Measurements from ENCODE around the gene IKBKG.
"Not testable (repeated sequence)": the region's sequence is repeated elsewhere in the genome, so short reads cannot be mapped to it uniquely, and the experiment has no call there.

The IKBKG gene, protein sequence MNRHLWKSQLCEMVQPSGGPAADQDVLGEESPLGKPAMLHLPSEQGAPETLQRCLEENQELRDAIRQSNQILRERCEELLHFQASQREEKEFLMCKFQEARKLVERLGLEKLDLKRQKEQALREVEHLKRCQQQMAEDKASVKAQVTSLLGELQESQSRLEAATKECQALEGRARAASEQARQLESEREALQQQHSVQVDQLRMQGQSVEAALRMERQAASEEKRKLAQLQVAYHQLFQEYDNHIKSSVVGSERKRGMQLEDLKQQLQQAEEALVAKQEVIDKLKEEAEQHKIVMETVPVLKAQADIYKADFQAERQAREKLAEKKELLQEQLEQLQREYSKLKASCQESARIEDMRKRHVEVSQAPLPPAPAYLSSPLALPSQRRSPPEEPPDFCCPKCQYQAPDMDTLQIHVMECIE

DNA sequence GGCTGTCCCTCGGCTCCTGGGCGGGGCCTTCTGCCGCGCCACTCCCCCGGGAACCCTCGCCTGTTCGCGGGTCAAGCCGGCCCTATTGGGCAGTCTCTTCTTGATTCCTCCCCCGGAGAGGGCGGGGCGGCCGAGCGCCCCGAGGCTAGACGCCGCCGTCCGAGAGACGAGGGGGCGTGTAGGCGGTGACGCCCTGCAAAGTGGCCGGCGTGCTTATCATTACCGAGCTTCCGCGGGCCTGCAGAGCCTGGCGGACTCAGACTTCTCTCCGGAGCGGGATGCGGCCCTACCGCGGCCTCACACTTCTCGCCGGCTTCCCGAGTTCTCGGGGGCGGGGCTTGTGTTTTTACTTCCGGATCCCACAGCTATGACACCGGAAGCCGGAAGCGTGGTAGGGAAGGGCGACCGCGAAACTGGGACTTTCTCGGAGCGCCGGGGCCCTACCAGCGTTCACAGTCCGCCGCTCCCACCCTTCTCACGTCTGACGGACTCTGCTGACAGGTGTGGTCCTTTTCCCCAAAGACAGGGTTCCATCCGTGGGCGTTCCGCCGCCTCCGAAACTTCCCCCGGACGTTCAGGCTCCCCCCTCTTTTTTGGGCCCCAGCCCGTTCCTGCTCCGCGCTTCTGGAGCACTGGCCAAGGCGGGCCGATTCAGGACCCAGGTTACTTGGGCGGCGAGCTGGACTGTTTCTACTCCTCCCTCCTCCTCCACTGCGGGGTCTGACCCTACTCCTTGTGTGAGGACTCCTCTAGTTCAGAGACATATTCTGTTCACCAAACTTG is at the start of gene IKBKG:
Gene IKBKG, plus strand, starts transcription at position 376 of the 783 bp plus-strand sequence. CDS start 4,383 bp downstream, outside the sequence.
- peak; percentile 60 to 80 (median 70) for DNase-seq (ENCODE audit: low read depth in 4 of 4, low spot score in 1 of 4)

DNA sequence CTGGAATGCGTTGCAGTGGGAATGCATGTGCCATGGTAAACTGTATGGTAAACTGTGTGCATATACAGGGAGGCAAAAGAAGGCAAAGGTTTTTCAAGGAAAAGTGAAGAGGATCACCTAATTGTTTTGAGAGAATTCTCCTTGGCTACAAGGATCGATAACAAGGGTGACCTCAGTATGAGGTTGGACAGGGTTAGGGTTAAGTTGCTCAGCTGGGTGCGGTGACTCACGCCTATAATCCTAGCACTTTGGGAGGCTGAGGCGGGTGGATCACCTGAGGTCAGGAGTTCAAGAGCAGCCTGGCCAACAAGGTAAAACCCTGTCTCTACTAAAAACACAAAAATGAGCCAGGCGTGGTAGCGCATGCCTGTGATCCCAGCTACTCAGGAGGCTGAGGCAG is 46.0 kb upstream of the IKBKG start:
- not testable (repeated sequence) for DNase-seq (ENCODE audit: low read depth in 4 of 4, low spot score in 1 of 4)

DNA sequence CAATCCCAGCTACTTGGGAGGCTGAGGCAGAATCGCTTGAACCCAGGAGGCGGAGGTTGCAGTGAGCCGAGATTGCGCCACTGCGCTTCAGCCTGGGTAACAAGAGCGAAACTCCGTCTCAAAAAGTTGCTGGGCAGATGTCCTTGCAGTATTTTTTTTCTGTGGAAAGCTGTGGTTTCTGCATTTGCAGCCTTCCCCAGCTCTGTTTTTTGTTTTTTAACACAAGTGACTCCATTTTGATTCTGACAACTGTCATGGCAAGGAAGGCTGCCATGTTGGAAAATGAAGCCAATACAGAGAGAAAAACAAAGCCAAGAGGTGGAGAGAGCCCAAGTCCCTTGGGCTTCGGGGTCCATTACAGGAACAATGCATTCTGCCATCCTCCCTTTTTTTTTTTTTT is 45.3 kb upstream of the IKBKG start:
- DNase-seq (ENCODE audit: low read depth in 4 of 4, low spot score in 1 of 4): no peak

DNA sequence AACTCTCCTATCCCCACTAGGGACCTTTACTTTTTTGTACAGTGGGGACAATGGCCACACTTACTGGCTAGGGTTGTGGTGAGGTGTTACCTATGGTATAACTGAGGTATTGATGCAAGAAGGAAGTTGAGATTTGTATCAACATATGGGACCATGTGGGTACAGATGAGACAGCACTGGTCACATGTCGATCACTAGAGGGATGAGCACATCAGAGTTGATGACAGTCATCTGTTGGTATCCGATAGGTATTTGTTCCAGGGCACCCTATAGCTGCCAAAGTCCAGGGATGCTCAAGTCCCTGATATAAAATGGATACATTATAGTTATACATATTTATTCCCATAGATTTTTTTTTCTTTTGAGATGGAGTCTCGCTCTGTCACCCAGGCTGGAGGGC is 44.4 kb upstream of the IKBKG start:
- DNase-seq (ENCODE audit: low read depth in 4 of 4, low spot score in 1 of 4): no peak

DNA sequence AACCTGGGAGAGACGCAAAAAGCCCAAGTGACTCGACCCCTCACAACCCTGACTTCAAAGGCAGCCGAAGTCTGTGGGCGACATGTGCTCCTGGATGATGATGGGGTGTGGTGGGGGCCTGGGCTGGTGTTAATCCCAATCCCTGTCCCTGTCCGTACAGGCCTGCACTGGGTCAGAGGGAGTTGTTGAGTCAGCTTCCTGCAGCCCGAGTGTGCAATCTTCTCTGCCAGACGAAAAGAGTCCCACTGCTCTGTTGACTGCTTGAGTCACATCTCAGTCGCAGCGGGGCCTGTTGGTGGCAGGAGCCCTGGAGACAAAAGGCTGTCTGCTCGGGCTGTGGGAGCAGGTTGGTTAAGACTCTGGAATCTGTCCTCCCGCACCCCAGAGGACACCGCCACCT is 41.7 kb upstream of the IKBKG start:
- no peak for DNase-seq (ENCODE audit: low read depth in 4 of 4, low spot score in 1 of 4)

DNA sequence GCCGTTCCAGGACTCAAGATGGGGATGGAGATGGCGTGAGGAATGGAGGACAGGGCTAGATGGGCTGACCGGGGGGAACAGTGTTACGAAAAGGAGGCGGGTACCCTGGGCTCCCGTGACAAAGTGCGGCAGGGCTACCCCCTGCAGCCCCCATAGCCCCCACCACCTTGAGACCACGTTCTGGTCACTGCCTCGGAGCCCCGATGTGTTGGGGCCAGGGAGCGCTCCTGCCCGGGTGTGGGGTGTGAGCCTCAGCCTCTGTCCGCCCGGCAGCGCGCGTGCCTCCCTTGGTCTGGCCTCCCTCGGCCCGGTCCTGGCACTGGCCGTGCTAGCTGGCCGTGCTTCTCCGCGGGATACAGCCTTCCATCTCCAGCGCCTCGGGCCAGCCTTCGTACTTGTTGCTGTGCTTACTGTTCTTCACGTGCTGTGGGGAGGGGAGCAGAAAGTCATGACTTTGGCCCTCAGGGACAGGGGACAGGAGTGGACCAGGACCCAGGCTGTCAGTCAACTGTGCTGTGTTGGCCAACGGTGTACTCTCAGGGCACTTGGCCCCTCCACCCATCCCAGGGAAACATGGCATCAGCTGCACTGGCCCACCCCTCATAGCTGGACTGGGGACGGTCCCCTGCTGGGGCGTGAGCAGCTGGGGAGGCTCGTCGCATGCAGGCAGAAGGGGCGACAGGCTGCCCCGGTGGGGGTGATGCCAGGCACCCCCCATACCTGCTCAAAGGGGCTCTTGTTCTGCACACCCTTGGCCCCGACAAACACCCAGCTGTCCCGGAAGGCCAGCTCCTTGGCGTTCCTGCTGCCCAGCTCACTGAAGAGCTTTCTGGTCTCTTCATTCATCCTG is 40.7 kb upstream of the IKBKG start:
- DNase-seq (ENCODE audit: low read depth in 4 of 4, low spot score in 1 of 4): no peak

DNA sequence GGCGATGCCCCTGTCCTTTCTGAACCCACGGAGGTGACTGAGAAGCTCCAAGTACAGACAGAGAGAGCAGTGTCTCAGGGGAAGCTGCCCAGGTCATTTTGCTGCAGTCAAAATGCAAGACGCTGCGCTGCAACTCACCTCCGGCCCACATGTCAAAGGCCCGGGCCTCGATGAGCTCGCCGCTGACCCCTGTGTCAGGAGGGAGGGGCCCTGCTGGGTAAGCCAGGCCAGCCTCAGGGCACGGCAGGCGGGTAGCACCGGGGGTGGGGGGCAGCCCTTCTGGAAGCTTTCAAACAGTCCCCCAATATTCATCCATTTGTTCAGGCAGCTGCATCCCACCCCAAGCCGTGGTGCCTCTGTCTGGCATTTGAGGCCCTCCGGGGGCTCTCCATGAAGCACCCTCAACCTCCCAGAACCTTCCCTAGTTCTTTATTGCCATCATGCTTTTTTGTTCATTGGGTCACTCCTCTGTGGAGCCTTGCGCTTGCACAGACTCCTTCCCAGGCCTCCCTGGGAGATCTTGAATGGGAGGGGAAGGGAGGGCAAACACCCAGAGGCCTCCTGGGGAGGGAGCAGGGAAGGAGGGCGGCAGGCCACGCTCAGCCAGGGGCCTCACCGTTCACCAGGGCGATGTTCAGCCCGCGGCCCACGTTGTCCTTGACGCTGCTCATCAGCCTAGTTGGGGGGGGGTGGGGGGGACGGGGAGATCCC is 39.6 kb upstream of the IKBKG start:
- DNase-seq (ENCODE audit: low read depth in 4 of 4, low spot score in 1 of 4): no peak

DNA sequence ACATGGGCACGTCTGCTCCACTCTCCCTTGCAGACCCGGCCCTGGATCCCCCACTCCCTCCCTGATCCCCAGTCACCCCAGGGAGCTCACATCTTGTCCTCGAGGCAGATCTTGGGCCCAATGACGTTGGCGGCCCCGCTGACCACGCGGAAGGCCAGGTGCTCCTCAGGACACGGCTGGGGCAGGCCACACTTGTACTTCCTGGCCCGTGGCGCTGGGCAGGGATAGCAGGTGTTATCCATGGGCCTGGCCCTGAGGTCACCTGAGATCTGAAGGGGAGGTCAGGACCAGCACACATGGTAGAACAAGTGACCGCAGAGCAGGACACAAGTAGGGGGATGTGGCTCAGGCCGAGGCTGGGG is 39.1 kb upstream of the IKBKG start:
- DNase-seq (ENCODE audit: low read depth in 4 of 4, low spot score in 1 of 4): no peak

DNA sequence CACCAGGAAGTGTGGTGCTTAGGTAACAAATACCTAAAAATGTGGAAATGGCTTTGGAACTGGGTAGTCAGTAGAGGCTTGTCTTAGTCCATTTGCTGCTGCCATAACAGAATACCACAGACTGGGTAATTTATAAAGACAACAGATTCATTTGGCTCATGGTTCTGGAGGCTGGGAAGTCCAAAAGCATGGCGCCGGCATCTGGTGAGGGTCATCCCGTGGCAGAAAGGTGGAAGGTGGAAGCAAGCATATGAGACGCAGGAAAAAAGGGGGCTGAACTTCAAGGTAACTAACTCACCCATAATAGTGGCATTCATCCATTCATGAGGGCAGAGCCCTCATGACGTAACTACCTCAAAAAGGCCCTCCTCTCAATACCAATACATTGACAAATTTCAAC is 38.0 kb upstream of the IKBKG start:
- no peak for DNase-seq (ENCODE audit: low read depth in 4 of 4, low spot score in 1 of 4)

DNA sequence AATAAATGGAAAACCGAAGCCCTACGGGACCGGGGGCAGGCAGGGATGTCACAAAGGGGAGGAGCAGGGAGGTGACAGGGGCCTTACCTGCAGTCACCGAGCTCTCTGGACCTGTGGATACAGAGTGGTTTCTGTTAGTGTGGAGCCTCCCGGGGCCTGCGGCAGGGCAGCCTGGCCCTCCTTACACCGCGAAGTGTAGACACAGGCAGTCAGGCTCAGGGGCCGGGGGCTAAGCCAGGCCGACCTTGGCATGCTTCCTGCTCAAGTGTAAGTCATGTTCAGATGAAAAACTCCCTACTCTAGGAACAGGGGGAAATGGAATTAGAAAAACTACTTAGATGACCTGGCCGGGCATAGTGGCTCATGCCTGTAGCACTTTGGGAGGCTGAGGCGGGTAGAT is 35.7 kb upstream of the IKBKG start:
- no peak for DNase-seq (ENCODE audit: low read depth in 4 of 4, low spot score in 1 of 4)

DNA sequence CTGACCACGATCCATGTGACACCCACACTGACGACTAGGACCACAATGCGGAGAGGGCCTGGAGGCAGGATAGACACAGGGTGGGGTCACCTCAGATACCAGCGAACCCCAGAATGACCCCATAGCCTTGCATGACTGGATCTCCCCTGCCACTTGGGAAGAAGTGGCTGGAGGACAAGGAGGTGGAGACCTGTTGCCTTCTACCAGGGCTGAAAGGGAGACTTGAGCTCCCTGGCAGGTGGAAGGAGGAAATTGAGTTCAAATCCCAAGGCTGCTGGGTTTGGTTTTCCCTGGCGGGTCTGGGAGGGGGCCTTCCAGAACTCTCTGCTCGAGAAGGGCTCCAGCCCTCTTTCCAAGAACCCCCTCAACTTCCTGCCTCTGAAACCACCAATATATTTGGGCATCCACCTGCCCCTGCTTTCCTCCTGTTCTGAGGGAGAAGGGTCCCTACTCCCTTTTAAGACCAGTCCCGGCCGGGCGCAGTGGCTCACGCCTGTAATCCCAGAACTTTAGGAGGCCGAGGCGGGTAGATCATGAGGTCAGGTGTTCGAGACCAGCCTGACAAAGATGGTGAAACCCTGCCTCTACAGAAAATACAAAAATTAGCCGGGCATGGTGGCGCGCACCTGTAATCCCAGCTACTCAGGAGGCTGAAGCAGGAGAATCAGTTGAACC is 34.4 kb upstream of the IKBKG start:
- no peak for DNase-seq (ENCODE audit: low read depth in 4 of 4, low spot score in 1 of 4)

DNA sequence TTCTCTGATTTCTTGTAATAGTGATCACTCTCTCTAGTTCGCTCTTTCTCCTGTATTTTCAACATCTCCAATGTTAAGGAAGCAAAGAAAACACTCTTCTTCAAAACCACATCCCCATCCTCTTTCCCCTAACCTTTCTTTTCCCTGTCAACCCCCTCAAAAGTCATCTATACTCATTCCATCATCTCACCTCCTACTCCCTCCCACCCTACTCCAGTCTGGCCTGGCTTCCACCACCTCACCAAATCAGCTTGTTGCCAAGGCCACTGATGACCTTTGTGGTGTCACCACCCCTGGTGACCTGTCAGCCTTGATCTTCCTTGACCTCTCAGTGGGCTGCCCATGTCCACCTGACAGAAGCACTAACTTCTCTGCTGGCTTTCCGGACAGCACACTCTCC is 33.7 kb upstream of the IKBKG start:
- no peak for DNase-seq (ENCODE audit: low read depth in 4 of 4, low spot score in 1 of 4)

DNA sequence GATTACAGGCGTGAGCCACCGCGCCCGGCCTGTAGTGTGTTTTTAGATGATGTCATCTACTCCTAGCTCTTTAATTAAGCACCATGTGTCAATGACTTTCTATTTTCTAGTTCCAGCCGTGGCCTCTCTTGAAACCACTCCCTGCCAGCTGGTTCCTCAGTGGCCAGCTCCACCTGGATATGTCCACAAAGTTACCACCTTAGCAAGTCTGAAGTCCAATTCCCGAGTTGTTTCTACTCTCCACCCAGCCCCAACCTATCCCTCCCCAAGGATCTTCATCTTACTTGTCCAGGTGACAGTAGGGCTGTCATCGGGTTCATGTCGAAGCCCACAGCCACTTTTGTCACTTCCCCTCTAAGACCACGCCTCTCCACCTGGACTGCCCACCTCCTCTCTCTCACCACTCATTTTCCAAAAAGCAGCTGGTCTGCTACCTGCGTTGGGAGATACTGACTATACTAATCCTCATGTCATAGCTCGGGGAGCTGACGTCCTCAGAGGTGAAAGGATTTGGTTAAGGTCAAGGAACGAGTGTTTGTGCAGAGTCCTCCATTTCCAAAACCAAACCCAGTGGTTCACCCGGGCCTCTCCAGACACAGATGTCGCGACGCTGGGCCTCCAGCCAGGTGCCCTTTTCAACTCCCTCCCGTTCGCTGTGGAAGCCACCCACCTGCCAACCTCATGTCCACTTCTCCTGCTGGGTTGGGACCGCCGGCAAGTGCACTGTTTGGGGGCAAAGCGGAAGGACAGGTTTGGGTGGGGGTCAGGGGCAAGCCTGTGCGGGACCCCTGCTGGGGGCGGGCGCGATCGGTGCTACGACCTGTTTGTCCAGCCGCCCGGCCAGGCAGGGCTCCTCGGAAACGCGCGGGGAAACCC is 32.1 kb upstream of the IKBKG start:
- no peak for DNase-seq (ENCODE audit: low read depth in 4 of 4, low spot score in 1 of 4)

DNA sequence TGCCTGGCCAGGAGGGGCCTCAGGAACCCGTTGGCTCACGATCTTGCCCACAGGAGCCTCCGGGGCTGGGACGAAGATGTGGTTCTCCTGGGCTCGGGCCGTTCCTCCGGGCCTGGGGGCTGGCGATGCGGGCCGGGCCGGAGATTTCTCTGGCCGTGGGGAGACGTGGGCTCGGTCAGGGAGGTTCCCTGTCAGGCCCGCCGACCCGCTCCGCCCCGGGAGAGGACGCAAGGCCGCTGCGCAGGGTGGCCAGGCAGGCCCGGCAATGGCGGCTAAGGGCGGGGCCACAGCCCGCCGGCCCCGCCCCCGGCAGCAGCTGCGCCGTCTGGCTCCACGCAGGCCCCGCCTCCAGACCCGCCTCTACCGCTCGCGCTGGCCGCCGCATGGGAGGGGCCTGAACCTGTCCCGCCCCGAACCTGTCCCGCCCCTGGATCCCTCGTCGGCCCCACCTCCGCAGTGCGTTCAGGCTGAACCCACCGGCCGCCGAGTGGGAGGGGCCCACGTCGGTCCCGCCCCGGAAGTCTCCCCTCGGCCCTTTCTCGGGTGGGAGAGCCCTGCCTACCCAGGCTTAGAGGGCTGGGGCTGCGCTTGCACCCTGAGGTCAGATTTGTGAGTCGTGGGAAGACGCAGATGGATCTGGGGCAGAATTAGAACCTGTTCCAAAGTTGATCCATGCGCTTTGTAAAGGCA is 31.3 kb upstream of the IKBKG start, which contains the start of gene FAM3A:
Gene FAM3A, minus strand, starts transcription at position 267 of the 690 bp plus-strand sequence. CDS start 460 bp downstream, outside the sequence.
- DNase-seq (ENCODE audit: low read depth in 4 of 4, low spot score in 1 of 4): peak; percentile 79 to 87 (median 82)

DNA sequence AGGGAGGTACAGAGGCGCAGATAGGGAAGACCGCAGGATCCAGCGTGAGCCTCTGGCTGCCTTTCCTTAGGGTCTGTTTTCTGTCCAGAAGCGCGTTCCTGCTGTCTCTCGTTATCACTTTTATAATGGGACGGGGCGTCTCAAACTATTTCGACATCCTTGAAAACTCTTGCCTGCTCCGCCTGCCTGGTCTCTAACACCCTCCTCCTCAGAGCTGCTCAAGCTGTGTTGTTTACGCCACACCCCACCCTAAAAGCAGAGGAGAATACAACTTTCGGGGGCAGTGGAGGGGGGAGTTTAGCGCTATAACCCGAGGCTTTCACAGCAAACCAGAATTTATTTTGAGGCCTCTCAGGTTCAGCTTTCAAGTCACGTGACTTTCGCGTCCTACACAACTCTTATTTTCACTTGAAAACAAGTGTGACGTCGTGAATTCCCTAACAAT is 30.7 kb upstream of the IKBKG start:
- DNase-seq (ENCODE audit: low read depth in 4 of 4, low spot score in 1 of 4): no peak

DNA sequence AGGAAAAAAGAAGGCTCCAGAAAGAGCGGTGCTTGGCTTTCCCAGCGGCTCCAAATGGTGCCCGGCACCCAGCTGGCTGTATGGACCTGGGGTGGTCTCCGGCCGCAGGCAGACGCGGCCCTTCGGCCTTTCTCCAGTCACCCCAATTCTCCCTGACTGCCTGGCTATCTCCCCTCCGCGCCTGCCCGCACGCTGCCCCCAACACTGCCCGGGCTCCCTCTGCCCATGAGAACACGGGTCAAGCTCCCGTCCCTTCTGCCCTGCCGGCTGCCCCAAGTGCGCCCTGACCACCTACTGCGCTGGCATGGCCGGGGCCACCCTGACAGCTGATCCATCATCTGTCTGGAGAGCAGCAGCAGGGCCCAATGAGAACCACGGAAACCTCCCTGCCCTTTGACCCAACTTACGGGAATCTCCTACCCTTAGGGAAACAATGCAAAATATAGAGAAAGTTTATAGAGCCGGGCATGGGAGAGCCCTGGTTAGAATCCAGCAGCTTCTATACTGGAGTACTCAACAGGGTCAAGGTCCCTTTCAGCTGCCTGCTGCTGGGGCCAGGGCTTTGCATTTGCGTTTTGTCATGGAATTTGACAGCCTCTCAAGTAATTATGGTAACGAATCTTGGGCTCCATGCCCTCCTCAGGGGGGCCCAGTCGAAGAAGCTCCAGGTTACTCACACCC is 30.2 kb upstream of the IKBKG start:
- no peak for DNase-seq (ENCODE audit: low read depth in 4 of 4, low spot score in 1 of 4)

DNA sequence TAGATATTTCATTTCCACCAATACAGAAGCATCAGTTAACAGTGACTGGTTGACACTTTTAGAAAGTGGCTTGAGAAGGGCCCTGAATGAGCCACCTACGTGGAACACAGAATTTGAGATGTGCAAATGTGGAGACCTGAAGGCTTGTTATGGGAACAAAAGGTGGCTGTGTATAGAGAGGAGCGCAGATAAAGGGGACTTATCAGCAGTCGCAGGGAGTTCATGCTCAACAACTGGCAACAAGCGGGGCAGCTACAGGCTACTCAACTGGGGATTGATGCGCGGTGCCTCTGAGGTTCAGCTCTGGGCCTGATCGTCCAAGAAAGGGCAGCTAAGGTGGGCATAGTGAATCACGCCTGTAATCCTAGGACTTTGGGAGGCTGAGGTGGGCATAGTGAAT is 28.0 kb upstream of the IKBKG start:
- no peak for DNase-seq (ENCODE audit: low read depth in 4 of 4, low spot score in 1 of 4)

Measured in stimulated activated CD4-positive, alpha-beta T cell treated with anti-CD3 and anti-CD28 coated beads, Interleukin-1b, Interleukin-23, amount 100 ng/mL, for 24 hours (primary cell).